T-cell (primary cell): Measurements from ENCODE around the gene STRIP1. TPM values are rescaled to one million over a fixed set of nuclear protein-coding genes. Genes with fewer than 3 reads are reported as not detected.

Experiments
- ATAC-seq, 4 experiments: fragments of 200-7000 bp in 3 of 4; fragments of 150-1000 bp in 1 of 4; cut with Tn5 transposase; replicated peaks in 1 of 4; 1 replicate in 3 of 4; 2 replicates in 1 of 4; pipeline ENCODE4 v1.10.0; 2021; ENCODE audit warnings: moderate library complexity in 3 of 4, mild to moderate bottlenecking in 2 of 4, moderate number of reproducible peaks in 1 of 4
- CTCF ChIA-PET, 2 donors: fragments of 300-600 bp; sonication (Branson Sonifier 250); formaldehyde crosslinking; loops; one replicate each; lab custom pipeline; 2022; ENCODE audit warnings: antibody characterized with exemption in 2 of 2; lab: Charles Lee
- POLR2A ChIA-PET, 2 donors: fragments of 300-600 bp; sonication (Branson Sonifier 250); formaldehyde crosslinking; loops; one replicate each; lab custom pipeline; 2022; ENCODE audit warnings: antibody characterized with exemption in 2 of 2; lab: Charles Lee
- DNase-seq, 35 experiments: peaks; one replicate each; pipeline versions ENCODE4 v3.0.0 to v3.0.0-alpha.2; 2013 to 2023
- H3K27ac ChIP-seq: one replicate; pipeline ENCODE4 v1.5.1; 2013; ENCODE audit warnings: low read length
- H3K27me3 ChIP-seq, 2 experiments: replicated peaks in 1 of 2; 1 replicate in 1 of 2; 2 replicates in 1 of 2; pipeline versions ENCODE4 v1.6.1 to v1.7.0; 2013; ENCODE audit warnings: low read length in 1 of 2, mixed read lengths in 1 of 2; ENCODE audit not compliant: control insufficient read depth in 2 of 2, insufficient read depth in 2 of 2; ENCODE audit errors: extremely low read depth in 1 of 2
- H3K36me3 ChIP-seq, 2 donors: 1 replicate in 1 of 2; 2 replicates in 1 of 2; pipeline versions ENCODE4 v1.6.1 to v1.7.0; 2013; ENCODE audit warnings: low read length in 1 of 2; ENCODE audit not compliant: control insufficient read depth in 2 of 2, insufficient read depth in 1 of 2; ENCODE audit errors: extremely low read depth in 1 of 2
- H3K4me1 ChIP-seq, 2 experiments: 1 replicate in 1 of 2; 2 replicates in 1 of 2; pipeline versions ENCODE4 v1.6.1 to v1.7.0; 2013; ENCODE audit warnings: low read length in 2 of 2, mixed read lengths in 1 of 2; ENCODE audit not compliant: insufficient read depth in 2 of 2, control insufficient read depth in 1 of 2; ENCODE audit errors: extremely low read depth in 1 of 2
- H3K4me3 ChIP-seq, 2 donors: 1 replicate in 1 of 2; 2 replicates in 1 of 2; pipeline versions ENCODE4 v1.5.1 to v1.7.0; 2013; ENCODE audit warnings: mild to moderate bottlenecking in 2 of 2, low read length in 1 of 2, moderate library complexity in 1 of 2; ENCODE audit not compliant: control insufficient read depth in 1 of 2; ENCODE audit errors: extremely low read depth in 1 of 2
- H3K9me3 ChIP-seq: 2 replicates; pipeline ENCODE4 v1.7.0; 2013
- H3K27ac Mint-ChIP-seq, 2 donors: one replicate each; pipeline ENCODE4 v1.8.0; 2020 to 2021; ENCODE audit warnings: mild to moderate bottlenecking in 2 of 2, mixed read lengths in 2 of 2
- H3K27me3 Mint-ChIP-seq, 2 donors: one replicate each; pipeline ENCODE4 v1.8.0; 2021 to 2022; ENCODE audit warnings: mixed read lengths in 2 of 2
- H3K36me3 Mint-ChIP-seq: one replicate; pipeline ENCODE4 v1.8.0; 2021; ENCODE audit warnings: mixed read lengths
- H3K4me1 Mint-ChIP-seq, 3 donors: one replicate each; pipeline ENCODE4 v1.8.0; 2020 to 2022; ENCODE audit warnings: mixed read lengths in 3 of 3, mild to moderate bottlenecking in 1 of 3
- H3K4me3 Mint-ChIP-seq, 3 donors: one replicate each; pipeline ENCODE4 v1.8.0; 2020 to 2022; ENCODE audit warnings: mild to moderate bottlenecking in 3 of 3, mixed read lengths in 3 of 3, moderate library complexity in 3 of 3
- H3K9me3 Mint-ChIP-seq, 3 donors: one replicate each; pipeline ENCODE4 v1.8.0; 2020 to 2022; ENCODE audit warnings: mixed read lengths in 3 of 3
- WGBS: methylation state at CpG from one replicate; pipeline ENCODE4 v1.1.5; 2013; ENCODE audit warnings: missing lambda C conversion rate; ENCODE audit not compliant: insufficient coverage; 5-methylcytosine and 5-hydroxymethylcytosine counted together
- total RNA-seq, 35 experiments: library from RNA in 6 of 35; stranded (reverse) in 6 of 35; fragments of 120-200 nt in 1 of 35; gene quantifications; one replicate each; pipeline versions ENCODE4 v1.2.1 to v1.2.4 and lab custom pipeline; 2013 to 2026

The STRIP1 gene
- total RNA-seq, 5 donors from 2014 or later (not counting 1 experiment from before 2014, with no cell fraction given) = 70.6 to 87.2 (median 73.3) TPM

- Mint-ChIP-seq H3K27ac (no peak overlapping the region), H3K4me1 (peaks cover 28 to 42% (median 36%) of the 10 kb centered on the region in 3 donors), H3K9me3 (no peaks in the 10 kb centered on the region), H3K36me3 (peaks cover 24% of the 10 kb centered on the region), H3K4me3 (no peak overlapping the region), H3K27me3 (no peaks in the 10 kb centered on the region)
- H3K4me3 ChIP-seq = no peak overlapping the region
- H3K27ac ChIP-seq = no peak overlapping the region
- no CpG with 5 or more reads among the region's 1 CpG for WGBS
- H3K27me3 ChIP-seq = no peaks in the 10 kb centered on the region
- peaks cover 0 to 26% of the 10 kb centered on the region in 2 donors for H3K36me3 ChIP-seq
- ChIA-PET CTCF (interaction anchor here in 1 of 2 donors (1.2 to 1.5 kb wide), 2 partner anchors 229 to 365 kb away, joined by 3 to 4 read pairs; no protein-coding TSS in a partner anchor), POLR2A (interaction anchor here in 1 of 2 donors (0.5 kb wide), 1 partner anchor 454 kb away, joined by 3 read pairs; no protein-coding TSS in a partner anchor)
- H3K9me3 ChIP-seq = no peaks in the 10 kb centered on the region
- DNase-seq = no peak
- ATAC-seq = no peak
- peaks cover 9 to 10% of the 10 kb centered on the region in 2 experiments for H3K4me1 ChIP-seq
These were observed 27.9 kb upstream of the STRIP1 start for GRCh38 chr1:110006516-110006915.

- no peak for ATAC-seq
- Mint-ChIP-seq H3K4me1 (peaks cover 29 to 44% (median 39%) of the 10 kb centered on the region in 3 donors), H3K27me3 (no peaks in the 10 kb centered on the region)
These were observed 27.2 kb upstream of the STRIP1 start for GRCh38 chr1:110007046-110007830.

GRCh38 chr1:110008971-110009565 lies 25.4 kb upstream of the STRIP1 start:
- H3K27ac Mint-ChIP-seq = no peak overlapping the region
- peaks cover 6 to 7% of the 10 kb centered on the region in 2 experiments for H3K4me1 ChIP-seq
- no peaks in the 10 kb centered on the region for H3K9me3 Mint-ChIP-seq
- no peak overlapping the region for H3K4me3 Mint-ChIP-seq
- H3K27ac ChIP-seq = no peak overlapping the region
- H3K4me3 ChIP-seq = no peak overlapping the region
- ATAC-seq (no peak), DNase-seq (no peak)
- peaks cover 5 to 48% of the 10 kb centered on the region in 2 donors for H3K36me3 ChIP-seq
- H3K27me3 Mint-ChIP-seq = no peaks in the 10 kb centered on the region
- POLR2A ChIA-PET = no interaction called here
- H3K36me3 Mint-ChIP-seq = peaks cover 37% of the 10 kb centered on the region
- CTCF ChIA-PET = interaction anchor here in 1 of 2 donors (3.5 kb wide), 1 partner anchor 232 kb away, joined by 15 read pairs; no protein-coding TSS in a partner anchor
- WGBS = 100% methylated on average over 3 of the region's 7 CpGs
- peaks cover 18 to 27% (median 24%) of the 10 kb centered on the region in 3 donors for H3K4me1 Mint-ChIP-seq
- H3K27me3 ChIP-seq = no peaks in the 10 kb centered on the region
- H3K9me3 ChIP-seq = no peaks in the 10 kb centered on the region

More at GRCh38 chr1:110007046-110007830, 27.2 kb upstream of the STRIP1 start:
- Mint-ChIP-seq H3K9me3 (no peaks in the 10 kb centered on the region), H3K36me3 (peaks cover 31% of the 10 kb centered on the region), H3K27ac (no peak overlapping the region), H3K4me3 (no peak overlapping the region)
- peaks cover 9 to 10% of the 10 kb centered on the region in 2 experiments for H3K4me1 ChIP-seq
- H3K4me3 ChIP-seq = no peak overlapping the region
- no peaks in the 10 kb centered on the region for H3K27me3 ChIP-seq
- 100% methylated on average over 1 of the region's 4 CpGs for WGBS
- DNase-seq = no peak
- ChIA-PET POLR2A (interaction anchor here in 1 of 2 donors (0.5 to 0.6 kb wide), 2 partner anchors 123 to 455 kb away, joined by 3 to 4 read pairs; no protein-coding TSS in a partner anchor), CTCF (interaction anchor here in 1 of 2 donors (0.6 to 1.5 kb wide), 5 partner anchors 18 to 792 kb away, joined by 3 to 6 read pairs (median 3); no protein-coding TSS in a partner anchor)
- no peaks in the 10 kb centered on the region for H3K9me3 ChIP-seq
- no peak overlapping the region for H3K27ac ChIP-seq
- peaks cover 0 to 33% of the 10 kb centered on the region in 2 donors for H3K36me3 ChIP-seq

GRCh38 chr1:110011527-110012041 lies 22.8 kb upstream of the STRIP1 start:
- H3K27me3 Mint-ChIP-seq = no peaks in the 10 kb centered on the region
- peak overlapping the region; percentile 49 to 57 for H3K27ac Mint-ChIP-seq
- Histone ChIP-seq H3K4me1 (no peaks in the 10 kb centered on the region), H3K4me3 (no peak overlapping the region), H3K27ac (no peak overlapping the region), H3K36me3 (peaks cover 5 to 71% of the 10 kb centered on the region in 2 donors), H3K27me3 (no peaks in the 10 kb centered on the region), H3K9me3 (no peaks in the 10 kb centered on the region)
- DNase-seq (peak in 25 of 35 experiments; percentile 8 to 58 (median 21)), ATAC-seq (peak; percentile 81 to 92 (median 84))
- ChIA-PET CTCF (interaction anchor here (0.7 to 3.5 kb wide), 8 partner anchors 18 to 466 kb away, joined by 3 to 15 read pairs (median 4); partner anchors contain the start of genes AHCYL1 (in 1 of the 2) and STRIP1 (in 1 of the 2)), POLR2A (no interaction called here)
- no peak overlapping the region for H3K4me3 Mint-ChIP-seq
- WGBS = no CpG with 5 or more reads among the region's 2 CpGs
- H3K36me3 Mint-ChIP-seq = peaks cover 54% of the 10 kb centered on the region
- H3K9me3 Mint-ChIP-seq = no peaks in the 10 kb centered on the region
- H3K4me1 Mint-ChIP-seq = peaks cover 3 to 6% (median 5%) of the 10 kb centered on the region in 3 donors

- POLR2A ChIA-PET = no interaction called here
- Mint-ChIP-seq H3K9me3 (no peaks in the 10 kb centered on the region), H3K4me1 (peaks cover 3 to 6% (median 5%) of the 10 kb centered on the region in 3 donors), H3K27me3 (no peaks in the 10 kb centered on the region), H3K4me3 (no peak overlapping the region), H3K27ac (no peak overlapping the region), H3K36me3 (peaks cover 60% of the 10 kb centered on the region)
- H3K27ac ChIP-seq = no peak overlapping the region
- no peak overlapping the region for H3K4me3 ChIP-seq
- peak in 1 of 4 experiments; percentile 12 for ATAC-seq
- peaks cover 5 to 78% of the 10 kb centered on the region in 2 donors for H3K36me3 ChIP-seq
- H3K27me3 ChIP-seq = no peaks in the 10 kb centered on the region
- H3K9me3 ChIP-seq = no peaks in the 10 kb centered on the region
- H3K4me1 ChIP-seq = no peaks in the 10 kb centered on the region
- 100% methylated on average over 1 of the region's 6 CpGs for WGBS
- CTCF ChIA-PET = interaction anchor here (1.0 to 3.5 kb wide), 5 partner anchors 18 to 371 kb away, joined by 4 to 15 read pairs (median 4); partner anchors contain the start of gene AHCYL1 (in 1 of the 2)
- no peak for DNase-seq
These were observed 22.2 kb upstream of the STRIP1 start for GRCh38 chr1:110012100-110012780.
